ENCODE data around the gene ASB10. TPM values are rescaled to one million over a fixed set of nuclear protein-coding genes. Genes with fewer than 3 reads are reported as not detected.

The ASB10 gene
- total and polyA plus RNA-seq, 4 donors, result not detected

DNA sequence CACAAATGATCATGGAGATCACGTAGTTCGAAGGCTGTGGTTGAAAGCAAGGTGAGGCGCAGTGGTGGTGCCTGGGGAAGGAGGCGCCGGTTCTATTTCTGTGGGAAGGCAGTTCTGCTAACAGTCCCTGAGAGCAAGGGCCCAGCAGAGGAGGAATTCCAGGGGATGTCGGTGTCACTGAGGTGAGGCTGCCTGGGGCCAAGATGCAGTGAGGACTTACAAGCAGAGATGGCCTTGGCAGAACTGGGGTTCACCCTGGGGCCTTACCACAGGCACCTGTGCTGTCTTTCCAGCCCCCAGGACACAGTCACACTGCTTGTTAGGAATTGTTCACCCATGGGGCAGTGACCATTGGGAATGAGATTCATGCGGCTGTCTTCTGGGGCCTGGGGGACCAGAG lies 46.2 kb downstream of the ASB10 start:
- Histone ChIP-seq H3K4me1 (ENCODE audit: control insufficient read depth in 4 of 4, insufficient read depth in 4 of 4, low read length in 3 of 4) (no peaks in the 10 kb centered on the region), H3K9ac (ENCODE audit: low read depth in 1 of 2, low read length in 2 of 2) (no peak overlapping the region), H3K4me3 (ENCODE audit: low read depth in 1 of 3, low read length in 3 of 3) (no peak overlapping the region), H3K27ac (ENCODE audit: low read depth in 1 of 2, low read length in 2 of 2) (no peak overlapping the region), H3K36me3 (ENCODE audit: control insufficient read depth in 4 of 4, insufficient read depth in 3 of 4, low read depth in 1 of 4, low read length in 3 of 4) (peaks cover 10 to 65% (median 22%) of the 10 kb centered on the region in 4 donors), H3K27me3 (ENCODE audit: control insufficient read depth in 4 of 4, insufficient read depth in 4 of 4, low read length in 3 of 4) (no peaks in the 10 kb centered on the region), H3K9me3 (ENCODE audit: control insufficient read depth in 4 of 4, low read length in 3 of 4) (no peaks in the 10 kb centered on the region)
- TF ChIP-seq EGR1 (IDR thresholded peaks at IDR 0.05; ENCODE audit: low read depth in 2 of 2) (no peak), ATF3 (IDR thresholded peaks at IDR 0.05) (no peak), RXRA (IDR thresholded peaks at IDR 0.05) (no peak), GABPA (IDR thresholded peaks at IDR 0.05 in 1 of 2, conservative IDR thresholded peaks at IDR 0.05 in 1 of 2) (no peak), YY1 (IDR thresholded peaks at IDR 0.05) (no peak), HNF4G (IDR thresholded peaks at IDR 0.05) (no peak), SP1 (IDR thresholded peaks at IDR 0.05) (no peak), REST (IDR thresholded peaks at IDR 0.05) (no peak), NR2F2 (IDR thresholded peaks at IDR 0.05) (no peak), FOXA1 (IDR thresholded peaks at IDR 0.05) (no peak), TAF1 (conservative IDR thresholded peaks at IDR 0.05) (no peak)
- TF ChIP-seq, protein P1, sequence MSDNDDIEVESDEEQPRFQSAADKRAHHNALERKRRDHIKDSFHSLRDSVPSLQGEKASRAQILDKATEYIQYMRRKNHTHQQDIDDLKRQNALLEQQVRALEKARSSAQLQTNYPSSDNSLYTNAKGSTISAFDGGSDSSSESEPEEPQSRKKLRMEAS (IDR thresholded peaks at IDR 0.05), result no peak
- DNase-seq (ENCODE audit: low spot score), result no peak
- WGBS, result 97% methylated on average over 7 of the region's 7 CpGs

GRCh38 chr7:151139791-151140190 lies 47.3 kb downstream of the ASB10 start:
- no peaks in the 10 kb centered on the region for H3K27me3 ChIP-seq (ENCODE audit: control insufficient read depth in 4 of 4, insufficient read depth in 4 of 4, low read length in 3 of 4)
- no peak for DNase-seq (ENCODE audit: low spot score)

GRCh38 chr7:151139071-151139790 lies 47.8 kb downstream of the ASB10 start:
- peaks cover 24 to 76% (median 29%) of the 10 kb centered on the region in 4 donors for H3K36me3 ChIP-seq (ENCODE audit: control insufficient read depth in 4 of 4, insufficient read depth in 3 of 4, low read depth in 1 of 4, low read length in 3 of 4)
- WGBS, result 92% methylated on average over 18 of the region's 18 CpGs

More at GRCh38 chr7:151139791-151140190, 47.3 kb downstream of the ASB10 start:
- Histone ChIP-seq H3K4me3 (ENCODE audit: low read depth in 1 of 3, low read length in 3 of 3) (no peak overlapping the region), H3K9ac (ENCODE audit: low read depth in 1 of 2, low read length in 2 of 2) (no peak overlapping the region), H3K9me3 (ENCODE audit: control insufficient read depth in 4 of 4, low read length in 3 of 4) (no peaks in the 10 kb centered on the region), H3K27ac (ENCODE audit: low read depth in 1 of 2, low read length in 2 of 2) (no peak overlapping the region), H3K4me1 (ENCODE audit: control insufficient read depth in 4 of 4, insufficient read depth in 4 of 4, low read length in 3 of 4) (no peaks in the 10 kb centered on the region), H3K36me3 (ENCODE audit: control insufficient read depth in 4 of 4, insufficient read depth in 3 of 4, low read depth in 1 of 4, low read length in 3 of 4) (peaks cover 20 to 73% (median 26%) of the 10 kb centered on the region in 4 donors)
- 96% methylated on average over 9 of the region's 9 CpGs for WGBS
- TF ChIP-seq RXRA (IDR thresholded peaks at IDR 0.05), result no peak

More at GRCh38 chr7:151139071-151139790, 47.8 kb downstream of the ASB10 start:
- Histone ChIP-seq H3K4me1 (ENCODE audit: control insufficient read depth in 4 of 4, insufficient read depth in 4 of 4, low read length in 3 of 4) (no peaks in the 10 kb centered on the region), H3K9me3 (ENCODE audit: control insufficient read depth in 4 of 4, low read length in 3 of 4) (no peaks in the 10 kb centered on the region), H3K27me3 (ENCODE audit: control insufficient read depth in 4 of 4, insufficient read depth in 4 of 4, low read length in 3 of 4) (no peaks in the 10 kb centered on the region), H3K27ac (ENCODE audit: low read depth in 1 of 2, low read length in 2 of 2) (no peak overlapping the region), H3K4me3 (ENCODE audit: low read depth in 1 of 3, low read length in 3 of 3) (no peak overlapping the region), H3K9ac (ENCODE audit: low read depth in 1 of 2, low read length in 2 of 2) (no peak overlapping the region)
- no peak for DNase-seq (ENCODE audit: low spot score)
- TF ChIP-seq RAD21 (IDR thresholded peaks at IDR 0.05) (no peak), YY1 (IDR thresholded peaks at IDR 0.05) (no peak), NR2F2 (IDR thresholded peaks at IDR 0.05) (no peak), JUND (IDR thresholded peaks at IDR 0.05) (no peak), HNF4A (conservative IDR thresholded peaks at IDR 0.05) (no peak), FOXA2 (IDR thresholded peaks at IDR 0.05) (no peak), FOXA1 (IDR thresholded peaks at IDR 0.05) (no peak), SP1 (IDR thresholded peaks at IDR 0.05) (no peak), CTCF (IDR thresholded peaks at IDR 0.05; ENCODE audit: low read depth, low read length, missing input control) (no peak), HNF4G (IDR thresholded peaks at IDR 0.05) (no peak), TAF1 (conservative IDR thresholded peaks at IDR 0.05) (no peak), ATF3 (IDR thresholded peaks at IDR 0.05) (no peak), EGR1 (IDR thresholded peaks at IDR 0.05; ENCODE audit: low read depth in 2 of 2) (no peak), GABPA (IDR thresholded peaks at IDR 0.05 in 1 of 2, conservative IDR thresholded peaks at IDR 0.05 in 1 of 2) (no peak)
- TF ChIP-seq, protein P1 (IDR thresholded peaks at IDR 0.05), result no peak

Data from liver (tissue), 9 donors.